C4-2B (cell line): ENCODE data around the gene TTC13.

ENCODE experiments used
- CTCF ChIP-seq: fragments of 450-650 bp; conservative IDR thresholded peaks from 2 replicates; pipeline ENCODE4 v1.5.1; 2017; ENCODE audit warnings: mild to moderate bottlenecking
- ZFX ChIP-seq: fragments of 450-650 bp; IDR thresholded peaks from 2 replicates; pipeline ENCODE4 v1.6.1; 2017

DNA sequence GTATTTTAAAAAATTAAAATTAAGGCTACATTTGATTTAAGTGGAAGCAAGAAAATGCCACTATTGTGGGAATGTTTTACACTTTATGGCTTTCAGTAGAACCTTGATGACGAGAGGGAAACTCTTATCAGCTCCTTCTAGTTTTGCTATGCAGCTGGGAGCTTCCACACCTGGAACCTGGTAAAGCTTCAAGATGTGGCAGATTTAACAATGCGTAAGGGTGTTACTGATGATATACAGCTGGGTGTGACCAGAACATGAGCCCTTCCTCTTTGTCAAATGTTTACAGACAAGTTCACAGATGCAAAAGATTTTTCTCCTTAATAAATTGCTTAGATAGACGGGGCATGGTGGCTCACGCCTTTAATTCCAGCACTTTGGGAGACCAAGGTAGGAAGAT is 20.3 kb downstream of the TTC13 start:
- TF ChIP-seq CTCF: no peak
- TF ChIP-seq ZFX: no peak
